B cell (primary cell): ENCODE data around the gene CHEK1. TPM values are rescaled to one million over a fixed set of nuclear protein-coding genes. Genes with fewer than 3 reads are reported as not detected.

Source experiments
- ATAC-seq: fragments of 200-7000 bp; cut with Tn5 transposase; one replicate; pipeline ENCODE4 v1.10.0; 2021; ENCODE audit warnings: low read depth, mild to moderate bottlenecking, moderate number of reproducible peaks, moderate library complexity
- CTCF ChIA-PET: fragments of 350-600 bp; sonication (Branson Sonifier 250); formaldehyde crosslinking; loops from one replicate; lab custom pipeline; 2021; ENCODE audit warnings: antibody characterized with exemption, inconsistent platforms; lab: Charles Lee
- POLR2A ChIA-PET: fragments of 350-600 bp; sonication (Branson Sonifier 250); formaldehyde crosslinking; loops from one replicate; lab custom pipeline; 2021; ENCODE audit warnings: antibody characterized with exemption; lab: Charles Lee
- DNase-seq: peaks from one replicate; pipeline ENCODE4 v3.0.0; 2013
- H2AFZ ChIP-seq: 2 replicates; pipeline ENCODE4 v1.6.1; 2012; ENCODE audit warnings: mild to moderate bottlenecking, low read depth, low read length; ENCODE audit not compliant: insufficient read depth, poor library complexity, severe bottlenecking
- H3K27ac ChIP-seq, 2 donors: 1 replicate in 1 of 2; 2 replicates in 1 of 2; pipeline ENCODE4 v1.5.1; 2012 to 2013; ENCODE audit warnings: low read length in 2 of 2, mild to moderate bottlenecking in 2 of 2, moderate library complexity in 1 of 2
- H3K27me3 ChIP-seq, 4 experiments: fragments of 200-600 bp in 1 of 4; sonication (generic) in 1 of 4; replicated peaks in 1 of 4; 1 replicate in 2 of 4; 2 replicates in 2 of 4; pipeline versions ENCODE4 v1.6.1 to v1.7.0; 2013 to 2016; ENCODE audit warnings: low read length in 3 of 4, mild to moderate bottlenecking in 2 of 4, mixed read lengths in 1 of 4, moderate library complexity in 1 of 4; ENCODE audit not compliant: insufficient read depth in 4 of 4, control insufficient read depth in 3 of 4; ENCODE audit errors: control extremely low read depth in 1 of 4
- H3K36me3 ChIP-seq, 2 experiments: replicated peaks in 1 of 2; 1 replicate in 1 of 2; 2 replicates in 1 of 2; pipeline versions ENCODE4 v1.6.1 to v1.7.1; 2013; ENCODE audit warnings: low read length in 1 of 2; ENCODE audit not compliant: insufficient read depth in 2 of 2, control insufficient read depth in 1 of 2; ENCODE audit errors: control extremely low read depth in 1 of 2, extremely low read depth in 1 of 2
- H3K4me1 ChIP-seq, 2 donors: fragments of 200-600 bp in 1 of 2; sonication (generic) in 1 of 2; 1 replicate in 1 of 2; 2 replicates in 1 of 2; pipeline versions ENCODE4 v1.5.1 to v1.6.1; 2013 to 2017; ENCODE audit warnings: low read length in 2 of 2; ENCODE audit not compliant: control insufficient read depth in 2 of 2, insufficient read depth in 2 of 2
- H3K4me2 ChIP-seq: replicated peaks from 2 replicates; pipeline ENCODE3; 2012; ENCODE audit warnings: mild to moderate bottlenecking, low read depth, low read length; ENCODE audit not compliant: poor library complexity, severe bottlenecking
- H3K4me3 ChIP-seq, 5 experiments: fragments of 200-600 bp in 1 of 5; sonication (generic) in 1 of 5; 1 replicate in 3 of 5; 2 replicates in 2 of 5; pipeline versions ENCODE4 v1.5.1 to v1.7.0; 2011 to 2016; ENCODE audit warnings: low read length in 4 of 5, mild to moderate bottlenecking in 4 of 5, low read depth in 2 of 5, control low read depth in 1 of 5, moderate library complexity in 1 of 5; ENCODE audit not compliant: insufficient read depth in 1 of 5; ENCODE audit errors: control extremely low read depth in 1 of 5, extremely low read depth in 1 of 5
- H3K79me2 ChIP-seq: fragments of 200-600 bp; sonication (generic); one replicate; pipeline ENCODE4 v1.6.0; 2016; ENCODE audit warnings: low read length; ENCODE audit not compliant: control insufficient read depth, insufficient read depth
- H3K9ac ChIP-seq: fragments of 200-600 bp; sonication (generic); 2 replicates; pipeline ENCODE4 v1.6.1; 2017; ENCODE audit warnings: mild to moderate bottlenecking, low read length, moderate library complexity
- H3K9me3 ChIP-seq, 3 donors: one replicate each; pipeline versions ENCODE4 v1.6.1 to v1.7.1; 2013; ENCODE audit warnings: low read length in 2 of 3; ENCODE audit not compliant: control insufficient read depth in 2 of 3, insufficient read depth in 1 of 3; ENCODE audit errors: control extremely low read depth in 1 of 3
- H4K20me1 ChIP-seq: 2 replicates; pipeline ENCODE4 v1.6.0; 2012; ENCODE audit warnings: mild to moderate bottlenecking, low read length; ENCODE audit not compliant: insufficient read depth, control insufficient read depth, poor library complexity, severe bottlenecking
- H3K27ac Mint-ChIP-seq: one replicate; pipeline ENCODE4 v1.8.0; 2021; ENCODE audit warnings: mixed read lengths
- H3K27me3 Mint-ChIP-seq: one replicate; pipeline ENCODE4 v1.8.0; 2021; ENCODE audit warnings: mixed read lengths
- H3K4me1 Mint-ChIP-seq: one replicate; pipeline ENCODE4 v1.8.0; 2021; ENCODE audit warnings: mixed read lengths
- H3K4me3 Mint-ChIP-seq: one replicate; pipeline ENCODE4 v1.8.0; 2021; ENCODE audit warnings: mixed read lengths
- H3K9me3 Mint-ChIP-seq: one replicate; pipeline ENCODE4 v1.8.0; 2022; ENCODE audit warnings: mixed read lengths; ENCODE audit not compliant: insufficient read depth
- CTCF ChIP-seq: fragments of 200-600 bp; IDR thresholded peaks from one replicate; pipeline ENCODE4 v1.8.0; 2022; ENCODE audit warnings: antibody characterized with exemption, mild to moderate bottlenecking
- EZH2 ChIP-seq: IDR thresholded peaks from 2 replicates; pipeline ENCODE4 v1.6.1; 2012; ENCODE audit warnings: borderline replicate concordance, low read depth, mild to moderate bottlenecking, moderate library complexity, low read length; ENCODE audit not compliant: insufficient read depth, poor library complexity, severe bottlenecking
- whole genome bisulfite sequencing: methylation state at CpG from one replicate; pipeline ENCODE4 v1.1.5; 2013; ENCODE audit warnings: missing lambda C conversion rate; ENCODE audit not compliant: insufficient coverage; 5-methylcytosine and 5-hydroxymethylcytosine counted together
- intact Hi-C: fragments of 100-400 bp; cut with micrococcal nuclease; formaldehyde crosslinking; loops from one replicate; pipeline ENCODE4 v1.10.0; 2022
- polyA plus RNA-seq: library from polyadenylated mRNA; depleted of rRNA; stranded (reverse); fragments of >200 nt; gene quantifications from 2 replicates; pipeline ENCODE4 v1.2.3, GENCODE V29; 2012
- total RNA-seq, 2 donors: library from RNA; stranded (reverse); fragments of 120-200 nt in 1 of 2; gene quantifications; 1 replicate in 1 of 2; 2 replicates in 1 of 2; pipeline versions ENCODE4 v1.2.3 to v1.2.4, GENCODE V29; 2013 to 2022

Gene CHEK1
- total and polyA plus RNA-seq, 2 donors (not counting 1 experiment from before 2014, with no cell fraction given): 0.81 to 3.5 TPM

DNA sequence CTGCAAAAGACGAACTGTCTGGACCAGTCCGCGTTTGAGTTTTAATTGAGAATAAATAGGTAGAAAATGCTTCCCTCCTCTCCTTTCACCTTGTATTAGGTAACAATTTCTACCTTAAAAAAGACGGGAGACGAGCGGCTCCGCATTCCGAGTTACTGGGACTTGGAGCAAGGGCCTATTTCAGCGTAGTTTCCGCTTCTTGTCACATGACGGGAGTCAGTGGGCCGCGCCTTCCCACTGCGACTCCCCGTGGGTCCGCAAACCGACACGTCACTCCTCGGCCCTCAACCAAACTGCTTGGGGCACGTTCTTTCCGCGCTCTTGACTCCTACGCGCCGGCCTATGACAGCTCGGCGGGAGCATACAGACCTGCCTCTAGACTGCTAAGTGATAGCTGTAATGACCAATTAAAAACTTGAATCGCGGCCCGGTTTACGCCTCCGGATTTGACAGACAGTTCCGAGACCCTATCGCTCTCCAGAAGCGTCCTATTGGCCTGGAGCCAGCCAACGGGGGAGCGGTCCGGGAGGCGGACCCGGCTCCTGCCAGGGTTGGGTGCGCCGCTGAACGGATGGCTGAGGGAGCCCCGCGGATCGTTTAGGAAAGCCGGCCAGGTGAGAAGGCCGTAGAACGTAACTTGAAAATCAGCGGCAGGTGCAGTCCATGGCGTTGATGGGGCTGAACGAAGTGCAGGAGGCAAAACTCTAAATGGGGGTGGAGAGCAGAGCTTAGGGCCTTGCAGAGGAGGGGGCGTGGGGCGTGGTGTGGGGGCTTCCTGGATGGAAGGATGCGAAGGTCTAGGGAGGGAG, 32.5 kb upstream of the CHEK1 start, which contains the start of gene STT3A:
TSS of gene STT3A (plus strand) at position 548 of the 809 bp plus-strand sequence. CDS start 3,064 bp downstream, outside the sequence.
- Histone ChIP-seq H3K36me3 (peaks cover 0 to 7% of the 10 kb centered on the region in 2 experiments), H4K20me1 (peaks cover 8% of the 10 kb centered on the region), H3K9ac (peak within 1 kb of the TSS; percentile 93), H3K9me3 (no peaks in the 10 kb centered on the region), H3K4me2 (peak within 1 kb of the TSS; percentile 87), H2AFZ (peak within 1 kb of the TSS; percentile 93), H3K27me3 (no peaks in the 10 kb centered on the region), H3K79me2 (peaks cover 53% of the 10 kb centered on the region), H3K4me3 (peak within 1 kb of the TSS; percentile 72 to 97 (median 84)), H3K27ac (peak within 1 kb of the TSS; percentile 94 to 95), H3K4me1 (peaks cover 27 to 28% of the 10 kb centered on the region in 2 donors)
- CTCF ChIA-PET: interaction anchor here (1.3 to 2.4 kb wide), 2 partner anchors 20 to 23 kb away, joined by 3 to 10 read pairs; partner anchors contain the start of gene EI24
- peak within 1 kb of the TSS; percentile 94 for H3K4me3 Mint-ChIP-seq
- peak within 1 kb of the TSS; percentile 97 for H3K27ac Mint-ChIP-seq
- H3K27me3 Mint-ChIP-seq: no peaks in the 10 kb centered on the region
- intact Hi-C loops: loop anchor here (1.0 to 10.0 kb wide), 8 partner anchors 23 to 672 kb away; partner anchors contain the start of genes CCDC15, CHEK1, EI24 and FAM118B
- DNase-seq (peak; percentile 99), ATAC-seq (peak; percentile 92)
- no peak for TF ChIP-seq CTCF
- TF ChIP-seq EZH2: no peak
- peaks cover 41% of the 10 kb centered on the region for H3K4me1 Mint-ChIP-seq
- H3K9me3 Mint-ChIP-seq: no peaks in the 10 kb centered on the region
- under 1% methylated on average over 52 of the region's 55 CpGs for WGBS
- POLR2A ChIA-PET: interaction anchor here (0.8 to 2.3 kb wide), 7 partner anchors 9 to 639 kb away, joined by 3 to 14 read pairs (median 3); partner anchors contain the start of genes CHEK1 and EI24
